HTERT RPE-1 (cell line): Measurements from ENCODE around the gene AANAT.
"Not testable (repeated sequence)": the region's sequence is repeated elsewhere in the genome, so short reads cannot be mapped to it uniquely, and the experiment has no call there.

ENCODE experiments used
- in situ Hi-C: fragments of 300-500 bp; cut with MboI; formaldehyde crosslinking; loops from 4 replicates; pipeline ENCODE4 v1.14.3; 2020; ENCODE audit warnings: low sequenced_read_pairs

Gene AANAT

DNA sequence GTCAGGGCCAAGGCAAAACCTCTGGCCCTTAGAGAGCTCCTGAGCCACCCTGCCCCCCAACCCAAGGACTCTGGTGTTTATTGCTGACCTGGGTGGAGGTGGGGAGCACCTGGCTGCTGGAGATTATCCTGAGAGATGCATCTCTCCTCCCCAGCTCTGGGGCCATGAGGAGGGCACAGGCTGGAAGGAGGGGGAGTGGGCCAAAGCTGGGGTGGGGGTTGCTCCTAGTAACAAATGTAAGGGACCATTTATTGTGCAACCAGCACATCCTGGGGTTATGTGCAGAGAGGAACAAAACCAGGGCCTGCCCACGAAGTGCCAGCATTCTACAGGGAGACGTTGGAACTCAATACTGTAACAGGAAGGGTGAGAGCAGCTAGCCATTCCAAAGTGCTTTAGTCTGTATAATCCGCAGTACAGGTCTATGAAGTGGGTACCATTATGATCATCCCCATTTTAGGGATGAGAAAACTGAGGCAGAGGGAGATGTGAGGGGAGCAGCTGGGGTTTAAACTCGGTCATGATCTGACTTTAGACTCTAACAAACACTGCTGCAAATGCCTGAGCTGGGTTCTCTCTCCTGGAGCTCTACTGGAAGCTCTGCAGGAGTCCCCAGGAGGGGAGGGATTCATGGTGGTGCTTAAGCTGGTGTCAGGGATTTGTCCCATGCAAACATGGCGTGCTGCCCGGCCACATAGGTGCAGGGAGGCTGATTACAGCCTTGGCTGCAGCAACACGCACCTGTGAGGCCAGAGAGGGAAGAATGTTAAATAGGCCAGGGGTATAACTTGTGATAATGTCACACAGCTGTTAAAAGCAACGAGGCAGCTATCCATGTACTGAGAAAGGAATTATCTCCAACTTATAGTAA is 35.2 kb downstream of the AANAT start:
- in situ Hi-C loops = no loop called here

DNA sequence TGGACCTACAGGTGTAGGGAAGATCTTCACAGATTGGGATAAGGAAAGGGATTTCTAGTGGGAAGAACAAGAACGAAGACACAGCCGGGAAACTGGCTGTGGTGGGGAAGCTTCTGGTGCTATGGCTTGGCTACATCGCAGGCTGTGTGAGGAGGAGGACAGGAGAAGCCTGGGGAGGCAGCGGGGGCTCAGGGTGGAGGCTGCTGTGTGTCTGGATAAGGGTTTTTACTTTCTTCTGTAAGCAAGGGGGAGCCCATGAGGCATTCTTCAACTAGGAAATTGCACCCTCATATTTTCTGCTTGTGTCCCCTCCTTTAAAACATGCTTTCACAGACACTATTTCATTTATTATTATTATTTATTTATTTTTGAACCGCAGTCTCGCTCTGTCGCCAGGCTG is 36.7 kb downstream of the AANAT start:
- in situ Hi-C loops = no loop called here

- in situ Hi-C loops = no loop called here
Observed at GRCh38 chr17:76506408-76507345, 39.3 kb downstream of the AANAT start.

- in situ Hi-C loops = not testable (repeated sequence)
Observed at GRCh38 chr17:76508472-76509063, 41.2 kb downstream of the AANAT start.

DNA sequence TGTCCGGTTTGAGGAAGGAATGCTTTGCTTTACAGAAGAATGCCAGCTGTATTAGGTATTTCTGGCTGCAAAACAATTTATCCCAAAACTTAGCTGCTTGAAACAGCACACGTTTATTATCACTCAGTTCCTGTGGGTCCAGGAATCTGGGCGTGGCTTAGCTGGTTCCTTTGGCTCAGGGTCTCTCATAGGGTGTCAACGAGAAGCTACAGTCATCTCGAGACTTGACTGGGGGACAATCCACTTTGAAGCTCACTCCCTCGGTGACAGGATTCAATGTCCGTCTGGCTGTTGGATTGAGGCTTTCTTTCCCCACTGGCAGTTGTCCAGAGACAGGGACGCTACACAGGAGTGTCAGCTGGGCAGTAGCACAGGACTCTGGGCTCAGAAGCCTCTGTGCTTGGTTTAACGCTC is 43.4 kb downstream of the AANAT start:
- in situ Hi-C loops = no loop called here

- in situ Hi-C loops = no loop called here
Observed at GRCh38 chr17:76511668-76512365, 44.4 kb downstream of the AANAT start.

- in situ Hi-C loops = no loop called here
Observed at GRCh38 chr17:76512366-76513305, 45.2 kb downstream of the AANAT start.

DNA sequence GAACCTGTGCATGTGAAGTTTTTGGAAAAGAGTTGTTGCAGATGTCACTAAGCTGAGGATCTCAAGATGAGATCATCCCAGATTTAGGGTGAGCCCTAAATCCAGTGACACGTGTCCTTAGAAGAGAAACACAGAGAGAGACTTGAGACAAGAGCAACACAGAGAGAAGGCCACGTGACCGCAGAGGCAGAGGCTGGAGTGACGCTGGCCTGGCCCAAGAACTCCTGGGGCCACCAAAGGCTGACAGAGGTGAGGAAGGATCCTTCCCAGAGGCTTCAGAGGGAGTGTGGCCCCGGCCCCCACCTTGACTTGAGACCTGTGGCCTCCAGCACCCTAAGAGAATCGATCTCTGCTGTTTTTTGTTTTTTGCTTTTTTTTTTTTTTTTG is 45.9 kb downstream of the AANAT start:
- in situ Hi-C loops = no loop called here

DNA sequence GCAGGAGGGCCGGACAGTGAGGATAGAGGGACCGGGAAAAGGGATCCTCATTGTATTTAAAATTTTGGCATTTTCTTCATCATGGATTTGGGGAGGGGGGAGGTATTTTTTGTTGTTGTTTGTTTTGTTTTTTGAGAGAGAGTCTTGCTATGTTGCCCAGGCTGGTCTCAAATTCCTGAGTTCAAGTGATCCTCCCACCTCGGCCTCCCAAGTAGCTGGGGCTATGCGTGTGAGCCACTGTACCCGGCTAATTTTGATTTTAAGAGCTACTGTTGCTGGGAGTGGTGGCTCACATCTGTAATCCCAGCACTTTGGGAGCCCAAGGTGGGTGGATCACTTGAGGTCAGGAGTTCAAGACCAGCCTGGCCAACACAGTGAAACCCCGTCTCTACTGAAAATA is 47.0 kb downstream of the AANAT start:
- in situ Hi-C loops = not testable (repeated sequence)

GRCh38 chr17:76515274-76515949 is 48.0 kb downstream of the AANAT start:
- in situ Hi-C loops = no loop called here

DNA sequence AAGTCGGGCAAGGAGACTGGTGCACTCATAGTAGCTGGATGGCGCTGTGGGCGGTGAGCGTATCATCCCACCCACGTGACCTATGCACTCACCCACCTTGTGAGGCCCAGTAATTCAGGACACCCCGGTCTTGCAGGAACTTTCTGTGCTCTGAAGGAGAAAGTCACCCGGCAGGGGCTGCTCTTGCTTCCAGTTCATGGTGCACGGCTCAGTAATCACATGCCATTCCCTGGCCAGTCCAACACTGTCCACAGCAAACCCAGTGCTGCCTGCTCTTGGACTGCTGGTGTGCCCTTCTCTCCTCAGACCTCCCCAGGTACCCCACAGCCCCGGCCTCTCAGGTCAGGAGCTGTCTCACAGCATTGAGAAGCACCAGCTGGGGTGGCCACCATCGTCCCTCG is 50.2 kb downstream of the AANAT start:
- in situ Hi-C loops = no loop called here

DNA sequence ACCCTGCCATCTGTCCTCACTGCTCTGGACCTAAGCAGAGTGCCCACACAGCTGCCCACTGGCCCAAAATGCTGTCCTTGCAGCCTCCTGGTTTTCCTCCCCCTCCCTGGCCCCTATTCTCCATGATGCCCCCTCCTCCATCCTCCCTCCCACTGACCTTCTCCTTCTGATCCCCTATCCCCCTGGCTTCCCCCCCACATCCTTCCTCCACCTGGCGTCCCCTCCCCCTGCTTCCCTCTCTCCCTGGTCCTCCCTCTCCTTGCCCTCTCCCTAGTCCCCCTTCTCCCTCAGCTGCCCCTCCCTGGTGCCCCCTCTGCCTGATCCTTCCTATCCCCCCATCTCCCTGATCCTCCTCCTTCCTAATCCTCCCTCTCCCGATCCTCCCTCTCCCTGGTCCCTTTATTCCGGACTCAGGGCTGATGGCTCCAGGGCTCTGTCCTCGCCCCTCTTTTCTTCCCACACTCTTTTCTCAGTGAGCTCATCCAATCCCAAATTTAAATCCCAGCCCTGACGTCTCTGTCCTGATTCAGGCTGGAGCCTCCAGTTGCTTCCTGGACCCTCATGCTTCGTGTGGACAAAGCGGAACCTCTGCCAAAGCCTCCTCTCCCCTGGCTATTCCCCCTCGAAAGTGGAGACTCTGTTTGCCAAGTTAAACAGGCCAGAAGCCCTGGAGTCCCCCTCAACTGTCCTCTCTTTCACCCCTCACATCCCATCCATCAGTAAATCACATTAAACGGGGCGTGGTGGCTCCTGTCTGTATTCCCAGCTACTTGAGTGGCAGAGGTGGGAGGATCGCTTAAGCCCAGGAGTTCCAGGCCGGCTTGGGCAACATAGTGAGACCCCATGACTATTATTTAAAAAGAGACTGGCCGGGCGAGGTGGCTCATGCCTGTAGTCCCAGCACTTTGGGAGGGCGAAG is 51.9 kb downstream of the AANAT start:
- in situ Hi-C loops = no loop called here
